WERI-Rb-1 (cell line): Measurements from ENCODE around the gene MARCHF7.

Experiments
- DNase-seq: peaks from one replicate; pipeline ENCODE4 v3.0.0-alpha.2; 2020
- H3K27ac ChIP-seq: fragments of 250-450 bp; sonication (Bioruptor Pico); 2 replicates; pipeline ENCODE4 v1.5.1; 2020; ENCODE audit warnings: mild to moderate bottlenecking, moderate library complexity
- H3K27me3 ChIP-seq: fragments of 250-450 bp; sonication (Bioruptor Pico); 2 replicates; pipeline ENCODE4 v1.5.1; 2021; ENCODE audit warnings: mild to moderate bottlenecking, low read depth, moderate library complexity; ENCODE audit not compliant: insufficient read depth, severe bottlenecking
- H3K36me3 ChIP-seq: fragments of 250-450 bp; sonication (Bioruptor Pico); 2 replicates; pipeline ENCODE4 v1.5.1; 2020; ENCODE audit warnings: mild to moderate bottlenecking, moderate library complexity
- H3K4me3 ChIP-seq: 2 replicates; pipeline ENCODE4 v1.5.1; 2011; ENCODE audit warnings: low read depth, mild to moderate bottlenecking, control low read depth, low read length
- H3K9me3 ChIP-seq: fragments of 250-450 bp; sonication (Bioruptor Pico); 2 replicates; pipeline ENCODE4 v1.5.1; 2021; ENCODE audit warnings: mild to moderate bottlenecking, moderate library complexity; ENCODE audit not compliant: severe bottlenecking
- CTCF ChIP-seq: IDR thresholded peaks from 2 replicates; pipeline ENCODE4 v1.5.1; 2011; ENCODE audit warnings: low read depth, mild to moderate bottlenecking, control low read depth, inconsistent platforms, low read length

Gene MARCHF7

GRCh38 chr2:159760326-159760725 lies 48.0 kb downstream of the MARCHF7 start:
- DNase-seq: no peak
- Histone ChIP-seq H3K4me3 (no peak overlapping the region), H3K27me3 (no peaks in the 10 kb centered on the region), H3K9me3 (no peaks in the 10 kb centered on the region), H3K27ac (no peak overlapping the region), H3K36me3 (peaks cover 79% of the 10 kb centered on the region)
- no peak for TF ChIP-seq CTCF

GRCh38 chr2:159762075-159762474 lies 49.8 kb downstream of the MARCHF7 start:
- no peak for TF ChIP-seq CTCF
- no peaks in the 10 kb centered on the region for H3K9me3 ChIP-seq
- no peaks in the 10 kb centered on the region for H3K27me3 ChIP-seq
- no peak overlapping the region for H3K4me3 ChIP-seq
- peaks cover 78% of the 10 kb centered on the region for H3K36me3 ChIP-seq
- DNase-seq: no peak
- H3K27ac ChIP-seq: no peak overlapping the region
